Pancreas (tissue), 10 donors: ENCODE data around the gene PCSK7. TPM values are rescaled to one million over a fixed set of nuclear protein-coding genes. Genes with fewer than 3 reads are reported as not detected.

ENCODE experiments used
- ATAC-seq, 4 donors: fragments of 200-7000 bp; cut with Tn5 transposase; one replicate each; pipeline versions ENCODE4 v1.8.0 to v1.9.1; 2020; ENCODE audit warnings: mild to moderate bottlenecking in 4 of 4, moderate library complexity in 4 of 4
- DNase-seq, 6 donors: peaks; one replicate each; pipeline ENCODE4 v3.0.0-alpha.2; 2020
- FAIRE-seq: peaks from 2 replicates; lab custom pipeline; 2012; peaks lifted over from hg19 to GRCh38; lab: Jason Lieb, UNC
- H3K27ac ChIP-seq, 4 donors: fragments of 200-600 bp; sonication (generic); 1 replicate in 3 of 4; 2 replicates in 1 of 4; pipeline versions ENCODE4 v1.5.0 to v1.8.0; 2020
- H3K27me3 ChIP-seq, 4 donors: fragments of 200-600 bp; one replicate each; pipeline ENCODE4 v1.8.0; 2021
- H3K36me3 ChIP-seq, 3 donors: fragments of 200-600 bp; sonication (generic) in 1 of 3; one replicate each; pipeline versions ENCODE4 v1.5.0 to v1.8.0; 2020 to 2021
- H3K4me1 ChIP-seq, 3 donors: fragments of 200-600 bp; one replicate each; pipeline ENCODE4 v1.8.0; 2021
- H3K4me3 ChIP-seq, 4 donors: fragments of 200-600 bp; sonication (generic) in 2 of 4; one replicate each; pipeline versions ENCODE4 v1.5.0 to v1.8.0; 2020 to 2021
- H3K9me3 ChIP-seq, 4 donors: fragments of 200-600 bp; one replicate each; pipeline ENCODE4 v1.8.0; 2021
- CTCF ChIP-seq, 4 donors: fragments of 200-600 bp; sonication (generic) in 3 of 4; IDR thresholded peaks; one replicate each; pipeline versions ENCODE4 v1.5.0 to v1.8.0; 2021; ENCODE audit warnings: antibody characterized with exemption in 4 of 4
- WGBS, 2 donors: extraction: QIAGEN DNeasy Blood & Tissue Kit; methylation state at CpG; one replicate each; pipeline ENCODE4 v1.1.7; 2013; 5-methylcytosine and 5-hydroxymethylcytosine counted together
- intact Hi-C, 3 donors: fragments of 100-400 bp; cut with DNase I; formaldehyde crosslinking; loops; one replicate each; pipeline versions ENCODE4 v1.11.1 to v1.14.2; 2022
- polyA plus RNA-seq, 2 donors: library from polyadenylated mRNA; stranded (reverse); fragments of 200-250 nt; gene quantifications; one replicate each; pipeline ENCODE4 v1.2.3, GENCODE V29; 2013
- total RNA-seq, 6 donors: library from RNA; stranded (reverse); fragmentation: NEBNext Ultra II Directional in 4 of 6; extraction: Animal tissue kit (Norgen Biotek cat#: 25700) in 4 of 6; gene quantifications; one replicate each; pipeline versions ENCODE4 v1.2.1 to v1.2.4, GENCODE V29; 2021 to 2023
- donor health status: healthy with polysubstance abuse.
- donor health status: DM: no; HTN: no; CAD: no; lungs with moderate emphysema.
- donor health status: DM: no; HTN: no; CAD: no.
- donor health status: control.
- donor health status: control.
- donor health status: Bipolar disorder and iron deficiency.
- donor health status: DM: yes; HTN: yes; CAD: no.
- donor health status: DM: no; HTN: no; CAD: no.
- donor health status: DM: no; HTN: no; CAD: no.
- donor health status: DM: yes; HTN: yes; CAD: no.

PCSK7 gene
- total and polyA plus RNA-seq, 8 donors, result 20.3 to 44.2 (median 28.6) TPM

DNA sequence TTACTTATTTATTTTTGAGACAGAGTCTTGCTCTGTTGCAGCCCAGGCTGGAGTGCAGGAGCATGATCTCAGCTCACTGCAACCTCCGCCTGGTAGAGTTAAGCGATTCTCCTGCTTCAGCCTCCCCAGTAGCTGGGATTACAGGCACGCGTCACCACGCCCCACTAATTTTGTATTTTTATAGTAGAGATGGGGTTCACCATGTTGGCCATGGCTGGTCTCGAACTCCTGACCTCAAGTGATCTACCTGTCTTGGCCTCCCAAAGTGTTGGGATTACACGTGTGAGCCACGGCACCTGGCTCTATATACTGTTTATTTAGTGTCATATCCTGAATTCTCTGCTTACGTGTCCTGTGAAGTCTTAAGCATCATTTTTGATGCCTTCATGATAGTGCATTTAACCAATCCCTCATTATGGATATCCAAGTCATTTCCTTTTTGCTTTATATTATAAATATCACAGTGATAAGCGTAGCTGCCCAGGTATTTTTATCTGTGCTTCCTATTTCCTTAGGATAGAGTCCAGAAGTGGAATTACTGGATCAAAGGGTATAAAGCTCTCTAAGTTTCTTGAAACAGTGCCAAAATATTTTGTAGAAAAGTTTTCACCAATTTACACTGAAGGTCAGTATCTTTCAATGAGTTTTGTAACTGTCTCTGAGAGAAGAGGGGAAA, 54.2 kb downstream of the PCSK7 start:
- FAIRE-seq (no peak), ATAC-seq (no peak), DNase-seq (peak in 1 of 6 donors; percentile 27)
- Histone ChIP-seq H3K27me3 (no peaks in the 10 kb centered on the region), H3K27ac (peak overlapping the region; percentile 92 to 98 (median 94)), H3K4me3 (peak overlapping the region in 3 of 4 donors; percentile 82 to 99 (median 86)), H3K9me3 (no peaks in the 10 kb centered on the region), H3K4me1 (peaks cover 0 to 26% (median 3%) of the 10 kb centered on the region in 3 donors), H3K36me3 (peaks cover 0 to 8% (median 4%) of the 10 kb centered on the region in 3 donors)
- TF ChIP-seq CTCF (IDR thresholded peaks at IDR 0.05), result no peak
- intact Hi-C loops, result no loop called here
- 53 to 60% methylated on average over 10 of the region's 10 CpGs for WGBS, 2 donors

GRCh38 chr11:117176186-117176585, 55.7 kb downstream of the PCSK7 start:
- Histone ChIP-seq H3K27ac (no peak overlapping the region), H3K27me3 (no peaks in the 10 kb centered on the region), H3K4me3 (no peak overlapping the region), H3K9me3 (no peaks in the 10 kb centered on the region), H3K4me1 (peaks cover 0 to 21% (median 3%) of the 10 kb centered on the region in 3 donors), H3K36me3 (no peaks in the 10 kb centered on the region)
- ATAC-seq (no peak), DNase-seq (peak in 1 of 6 donors; percentile 9), FAIRE-seq (no peak)
- WGBS, 2 donors, result 19 to 24% methylated on average over 1 of the region's 1 CpG
- intact Hi-C loops, result no loop called here
- TF ChIP-seq CTCF (IDR thresholded peaks at IDR 0.05), result no peak

DNA sequence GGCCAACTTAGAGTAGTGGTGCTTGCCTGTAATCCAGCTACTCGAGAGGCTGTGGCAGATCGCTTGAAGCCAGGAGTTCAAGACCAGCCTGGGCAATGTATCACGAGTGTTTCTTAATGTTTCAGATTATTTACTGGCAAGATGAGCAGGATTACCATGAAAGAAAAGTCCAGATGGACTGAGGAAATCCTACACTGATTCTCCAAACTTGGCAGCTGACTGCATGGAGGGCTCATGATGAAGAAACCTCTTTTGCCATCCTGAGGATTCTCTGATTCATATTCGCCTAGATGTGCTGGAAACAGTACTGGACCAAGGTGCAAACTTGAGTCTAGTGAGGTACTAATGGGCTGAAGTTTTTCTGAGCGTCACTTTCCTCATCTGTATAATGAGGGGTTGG, 56.1 kb downstream of the PCSK7 start:
- Histone ChIP-seq H3K9me3 (no peaks in the 10 kb centered on the region), H3K27ac (no peak overlapping the region), H3K4me1 (peaks cover 0 to 17% (median 3%) of the 10 kb centered on the region in 3 donors), H3K4me3 (no peak overlapping the region), H3K36me3 (no peaks in the 10 kb centered on the region), H3K27me3 (no peaks in the 10 kb centered on the region)
- intact Hi-C loops, result no loop called here
- FAIRE-seq (no peak), ATAC-seq (no peak), DNase-seq (no peak)
- no peak for TF ChIP-seq CTCF (IDR thresholded peaks at IDR 0.05)
- WGBS, 2 donors, result 84 to 86% methylated on average over 5 of the region's 5 CpGs

DNA sequence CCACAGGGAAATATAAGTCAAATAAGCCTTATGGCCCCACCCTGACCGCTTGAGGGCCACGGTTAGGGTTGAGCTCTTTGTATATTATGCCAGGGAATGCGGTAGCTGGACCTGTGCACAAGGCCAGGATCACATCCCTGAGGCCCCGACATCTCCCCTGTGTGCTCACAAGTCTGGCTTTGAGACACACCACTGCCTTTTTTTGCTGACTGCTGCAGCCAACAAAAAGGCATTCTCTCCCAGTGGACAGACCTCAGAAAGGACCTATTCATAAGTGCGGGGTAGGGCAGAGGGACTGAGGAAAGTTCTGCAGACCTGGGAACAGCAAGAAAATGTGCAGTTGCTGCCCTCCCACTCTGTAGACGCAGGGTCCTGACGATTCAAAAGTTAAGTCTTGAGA, 56.8 kb downstream of the PCSK7 start:
- H3K4me3 ChIP-seq, result no peak overlapping the region
- DNase-seq (no peak), ATAC-seq (no peak), FAIRE-seq (no peak)
- TF ChIP-seq CTCF (IDR thresholded peaks at IDR 0.05), result no peak
- intact Hi-C loops, result no loop called here
- H3K27ac ChIP-seq, result no peak overlapping the region
- H3K27me3 ChIP-seq, result no peaks in the 10 kb centered on the region
- WGBS, 2 donors, result 60 to 70% methylated on average over 7 of the region's 7 CpGs
- no peaks in the 10 kb centered on the region for H3K9me3 ChIP-seq
- H3K4me1 ChIP-seq, result peaks cover 0 to 11% (median 3%) of the 10 kb centered on the region in 3 donors
- no peaks in the 10 kb centered on the region for H3K36me3 ChIP-seq
